Endothelial cell of umbilical vein (primary cell): Measurements from ENCODE around the gene HRH2. TPM values are rescaled to one million over a fixed set of nuclear protein-coding genes. Genes with fewer than 3 reads are reported as not detected.

Experiments used
- BruUV-seq: library from RNA; stranded (reverse); fragments of 400-500 nt; replicated peaks from 2 replicates; lab custom pipeline; 2021; lab: Mats Ljungman, UMichigan
- CTCF ChIA-PET: fragments of 300-600, 350-600 bp; sonication (Branson Sonifier 250); formaldehyde crosslinking; loops from one replicate; lab custom pipeline; 2021; ENCODE audit warnings: antibody characterized with exemption, inconsistent platforms; lab: Charles Lee
- POLR2A ChIA-PET: fragments of 300-600, 350-600 bp; sonication (Branson Sonifier 250); formaldehyde crosslinking; loops from one replicate; lab custom pipeline; 2021; ENCODE audit warnings: antibody characterized with exemption, inconsistent platforms; lab: Charles Lee
- DNase-seq: peaks from one replicate; pipeline ENCODE4 v3.0.0-alpha.2; 2011; ENCODE audit warnings: low read depth, low spot score
- FAIRE-seq: peaks from 2 replicates; lab custom pipeline; 2011; peaks lifted over from hg19 to GRCh38; lab: Jason Lieb, UNC
- H2AFZ ChIP-seq: 2 replicates; pipeline ENCODE4 v1.6.0; 2012; ENCODE audit warnings: low read depth, low read length, control low read depth, inconsistent platforms
- H3K27ac ChIP-seq: 2 replicates; pipeline ENCODE4 v1.5.1; 2011; ENCODE audit warnings: low read depth, mild to moderate bottlenecking, control low read depth, low read length, moderate library complexity; ENCODE audit not compliant: insufficient read depth
- H3K27me3 ChIP-seq, 2 experiments: 2 replicates each; pipeline versions ENCODE4 v1.6.0 to v1.6.1; 2011; ENCODE audit warnings: low read length in 2 of 2, mixed read lengths in 1 of 2; ENCODE audit not compliant: control insufficient read depth in 2 of 2, insufficient read depth in 2 of 2
- H3K36me3 ChIP-seq, 2 experiments: 2 replicates in 1 of 2; 3 replicates in 1 of 2; pipeline ENCODE4 v1.5.1; 2011; ENCODE audit warnings: low read length in 2 of 2, mild to moderate bottlenecking in 1 of 2, moderate library complexity in 1 of 2; ENCODE audit not compliant: control insufficient read depth in 2 of 2, insufficient read depth in 2 of 2; ENCODE audit errors: extremely low read depth in 1 of 2
- H3K4me1 ChIP-seq: 3 replicates; pipeline ENCODE4 v1.5.1; 2011; ENCODE audit warnings: mild to moderate bottlenecking, low read length; ENCODE audit not compliant: control insufficient read depth, insufficient read depth; ENCODE audit errors: extremely low read depth
- H3K4me2 ChIP-seq: 2 replicates; pipeline ENCODE4 v1.6.1; 2011; ENCODE audit warnings: low read length, control low read depth, mixed read lengths; ENCODE audit not compliant: insufficient read depth
- H3K4me3 ChIP-seq, 3 experiments: fragments of 200-600 bp in 1 of 3; sonication (generic), shearing (Covaris generic) in 1 of 3; replicated peaks in 1 of 3; 2 replicates each; pipeline ENCODE4 v1.5.1; 2011 to 2016; ENCODE audit warnings: control low read depth in 3 of 3, low read length in 3 of 3, mild to moderate bottlenecking in 2 of 3, inconsistent platforms in 1 of 3, low read depth in 1 of 3, moderate library complexity in 1 of 3; ENCODE audit not compliant: insufficient read depth in 1 of 3
- H3K79me2 ChIP-seq: 2 replicates; pipeline ENCODE4 v1.6.0; 2012; ENCODE audit warnings: low read length, inconsistent platforms; ENCODE audit not compliant: control insufficient read depth, insufficient read depth
- H3K9ac ChIP-seq: replicated peaks from 2 replicates; pipeline ENCODE3; 2011; ENCODE audit warnings: low read length, control low read depth; ENCODE audit not compliant: insufficient read depth; ENCODE audit errors: extremely low read depth
- H3K9me1 ChIP-seq: replicated peaks from 3 replicates; pipeline ENCODE4 v1.6.0; 2011; ENCODE audit warnings: mild to moderate bottlenecking, low read length; ENCODE audit not compliant: control insufficient read depth, insufficient read depth; ENCODE audit errors: extremely low read depth
- H3K9me3 ChIP-seq: replicated peaks from 2 replicates; pipeline ENCODE4 v1.5.1; 2012; ENCODE audit warnings: low read length, inconsistent platforms; ENCODE audit not compliant: control insufficient read depth, insufficient read depth
- H4K20me1 ChIP-seq: replicated peaks from 2 replicates; pipeline ENCODE3; 2011; ENCODE audit warnings: mild to moderate bottlenecking, low read length; ENCODE audit not compliant: control insufficient read depth, insufficient read depth; ENCODE audit errors: extremely low read depth
- CTCF ChIP-seq, 2 donors: IDR thresholded peaks; 1 replicate in 1 of 2; 2 replicates in 1 of 2; pipeline ENCODE4 v1.5.1; 2011; ENCODE audit warnings: low read length in 2 of 2, mild to moderate bottlenecking in 2 of 2, moderate library complexity in 2 of 2, control low read depth in 1 of 2, inconsistent platforms in 1 of 2, low read depth in 1 of 2; ENCODE audit not compliant: insufficient read depth in 1 of 2; ENCODE audit errors: extremely low read depth in 1 of 2
- EZH2 ChIP-seq: IDR thresholded peaks from 2 replicates; pipeline ENCODE4 v1.6.1; 2012; ENCODE audit warnings: borderline replicate concordance, low read depth, mild to moderate bottlenecking, moderate library complexity, low read length, inconsistent platforms; ENCODE audit not compliant: severe bottlenecking
- FOS ChIP-seq: IDR thresholded peaks from 2 replicates; pipeline ENCODE4 v1.6.1; 2011; ENCODE audit warnings: mild to moderate bottlenecking, low read length, moderate library complexity, borderline replicate concordance; ENCODE audit not compliant: insufficient read depth
- GATA2 ChIP-seq: IDR thresholded peaks from 2 replicates; pipeline ENCODE4 v1.7.0; 2011; ENCODE audit warnings: low read depth, mild to moderate bottlenecking, moderate library complexity, mixed read lengths, low read length; ENCODE audit not compliant: insufficient read length, insufficient read depth
- JUN ChIP-seq: IDR thresholded peaks from 2 replicates; pipeline ENCODE4 v1.6.1; 2011; ENCODE audit warnings: borderline replicate concordance, low read depth; ENCODE audit not compliant: insufficient read length, insufficient read depth
- MYC ChIP-seq: IDR thresholded peaks from one replicate; pipeline ENCODE4 v1.6.1; 2011; ENCODE audit warnings: mild to moderate bottlenecking, low read depth, low read length
- POLR2A ChIP-seq: IDR thresholded peaks from 2 replicates; pipeline ENCODE4 v1.6.1; 2012; ENCODE audit warnings: low read depth, mild to moderate bottlenecking, control low read depth, low read length
- POLR2AphosphoS5 ChIP-seq: IDR thresholded peaks from 2 replicates; pipeline ENCODE4 v1.6.1; 2012; ENCODE audit warnings: low read depth, mild to moderate bottlenecking, control low read depth, low read length, moderate library complexity; ENCODE audit not compliant: insufficient read depth
- dilution Hi-C: fragments of 300-500 bp; cut with MboI; formaldehyde crosslinking; loops from one replicate; pipeline ENCODE4 v1.15.0; 2019; ENCODE audit warnings: low sequenced_read_pairs; ENCODE audit not compliant: extremely low pct_ligation_motif_present
- intact Hi-C: fragments of 100-400 bp; cut with micrococcal nuclease; formaldehyde crosslinking; loops from one replicate; pipeline ENCODE4 v1.10.0; 2022
- polyA plus RNA-seq, 4 experiments: library from polyadenylated mRNA; depleted of rRNA in 3 of 4; stranded (reverse) in 3 of 4; unstranded in 1 of 4; fragments of >200 nt; gene quantifications; 2 replicates each; pipeline versions ENCODE4 v1.2.1 to v1.2.3, GENCODE V29; 2011 to 2012; ENCODE audit warnings: missing spikeins in 1 of 4
- total RNA-seq: library from RNA; stranded (reverse); gene quantifications from 2 replicates; pipeline ENCODE4 v1.2.3, GENCODE V29; 2021
- TF ChIP-seq, protein P1 (sequence below): IDR thresholded peaks from 2 replicates; pipeline ENCODE4 v1.6.1; 2011; ENCODE audit not compliant: insufficient read depth, insufficient read length

Gene HRH2
- total and polyA plus RNA-seq, 2 donors (not counting 3 experiments of a cell fraction or from before 2014, with no cell fraction given), result not detected

GRCh38 chr5:175717837-175718236 lies 60.0 kb downstream of the HRH2 start:
- Histone ChIP-seq H3K27me3 (no peaks in the 10 kb centered on the region), H3K9me1 (no peaks in the 10 kb centered on the region), H2AFZ (no peak overlapping the region), H3K4me2 (no peak overlapping the region), H4K20me1 (no peaks in the 10 kb centered on the region), H3K9me3 (no peaks in the 10 kb centered on the region), H3K4me3 (no peak overlapping the region), H3K9ac (no peak overlapping the region), H3K36me3 (no peaks in the 10 kb centered on the region), H3K4me1 (no peaks in the 10 kb centered on the region), H3K79me2 (no peaks in the 10 kb centered on the region), H3K27ac (no peak overlapping the region)
- DNase-seq (no peak), FAIRE-seq (no peak)
- CTCF ChIA-PET, result interaction anchor here (0.8 to 2.6 kb wide), 2 partner anchors 9 to 12 kb away, joined by 3 to 21 read pairs; no protein-coding TSS in a partner anchor
- TF ChIP-seq EZH2 (no peak), GATA2 (no peak), FOS (no peak), MYC (no peak), POLR2A (no peak), JUN (no peak), POLR2AphosphoS5 (no peak), CTCF (IDR thresholded peaks at IDR 0.05; ENCODE audit: extremely low read depth in 1 of 2, insufficient read depth in 1 of 2, low read depth in 1 of 2, low read length in 2 of 2) (no peak)
- TF ChIP-seq, protein P1, sequence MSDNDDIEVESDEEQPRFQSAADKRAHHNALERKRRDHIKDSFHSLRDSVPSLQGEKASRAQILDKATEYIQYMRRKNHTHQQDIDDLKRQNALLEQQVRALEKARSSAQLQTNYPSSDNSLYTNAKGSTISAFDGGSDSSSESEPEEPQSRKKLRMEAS, result no peak
- BruUV-seq, result no TSS peak
- intact Hi-C loops (no loop called here), dilution Hi-C loops (no loop called here)
- POLR2A ChIA-PET, result no interaction called here
